Measurements from ENCODE around the gene TNNI2.

DNA sequence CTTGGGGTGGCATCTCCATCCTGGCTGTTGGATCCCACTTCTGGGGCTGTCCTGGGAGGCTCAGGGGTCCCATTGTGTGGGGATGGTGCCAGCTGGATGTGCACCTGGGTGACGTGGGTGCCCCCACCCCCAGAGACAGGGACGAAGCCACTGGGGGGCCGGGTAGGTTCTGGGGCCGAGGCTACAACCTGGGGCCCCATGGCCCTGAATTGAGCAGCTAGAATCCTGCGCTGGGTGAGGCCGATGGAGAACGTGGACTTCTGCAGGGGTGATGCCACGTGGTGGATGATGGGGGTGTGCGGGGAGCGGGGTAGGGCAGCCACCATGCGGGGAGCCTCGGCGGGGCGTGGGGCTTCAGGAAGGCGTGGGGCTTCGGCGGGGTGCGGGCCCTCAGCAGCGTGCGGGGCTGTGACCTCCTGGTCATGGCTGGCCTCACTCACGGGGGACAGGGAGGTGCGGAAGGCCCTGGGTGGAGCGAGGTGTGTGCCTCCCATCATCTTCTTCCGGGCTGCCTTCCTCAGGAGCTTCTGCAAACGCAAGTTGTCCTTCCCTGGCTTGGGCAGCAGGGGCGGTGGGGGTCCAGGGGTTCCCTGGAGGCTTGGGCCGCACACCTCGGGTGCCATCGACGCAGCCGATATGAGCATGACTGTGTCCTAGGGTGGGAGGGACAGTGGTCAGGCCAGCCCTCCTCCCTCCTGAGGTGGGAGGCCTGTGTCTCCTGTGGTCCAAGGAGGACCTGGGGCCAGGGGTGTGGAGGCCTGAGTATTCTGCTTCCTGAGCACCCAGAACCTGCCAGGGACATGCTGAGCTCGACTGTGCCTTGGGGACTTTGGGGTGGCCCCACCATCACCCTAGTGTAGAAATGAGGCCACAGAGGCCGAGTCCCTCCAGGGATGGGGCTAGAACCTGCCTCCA, 51.4 kb downstream of the TNNI2 start:
- TF ChIP-seq ZBTB26 (tag by site-specific recombination; optimal IDR thresholded peaks at IDR 0.05): no peak
- no peak for TF ChIP-seq ZNF302 (tag by site-specific recombination; IDR thresholded peaks at IDR 0.05; ENCODE audit: low read depth)

Data from HEK293 (cell line).